Vagina (tissue), 2 donors: ENCODE results near the gene USP12.

Experiments
- POLR2A ChIP-seq, 2 donors: fragments of 450-650 bp; IDR thresholded peaks; one replicate each; pipeline ENCODE4 v1.6.1; 2017; ENCODE audit warnings: antibody characterized with exemption in 2 of 2, mild to moderate bottlenecking in 2 of 2, moderate library complexity in 2 of 2
- TF ChIP-seq, protein P1 (sequence below), 3 experiments: fragments of 450-650 bp in 2 of 3; fragments of 200-600 bp in 1 of 3; sonication (generic) in 1 of 3; IDR thresholded peaks; one replicate each; pipeline ENCODE4 v1.5.1; 2017 to 2019; ENCODE audit warnings: antibody characterized with exemption in 3 of 3, mild to moderate bottlenecking in 2 of 3, moderate library complexity in 2 of 3

DNA sequence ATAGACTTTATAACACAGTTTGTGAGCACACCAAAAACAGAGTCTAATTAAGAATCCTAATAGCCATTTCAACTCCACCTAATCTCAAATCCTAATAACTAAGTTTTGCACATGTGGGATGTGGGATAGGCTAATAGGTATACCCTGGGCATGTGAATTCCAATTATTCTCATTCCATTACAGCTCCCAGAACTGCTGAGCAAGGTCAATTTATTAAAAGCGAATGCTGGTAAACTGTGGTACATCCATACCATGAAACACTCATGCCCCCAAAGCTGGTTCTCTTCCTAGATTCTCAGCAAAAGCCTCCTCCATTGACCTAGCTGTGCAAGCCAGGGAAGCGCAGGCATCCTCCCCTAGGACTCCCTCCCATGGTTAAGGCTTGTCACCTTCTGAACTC lies 113.8 kb downstream of the USP12 start:
- TF ChIP-seq, protein P1, sequence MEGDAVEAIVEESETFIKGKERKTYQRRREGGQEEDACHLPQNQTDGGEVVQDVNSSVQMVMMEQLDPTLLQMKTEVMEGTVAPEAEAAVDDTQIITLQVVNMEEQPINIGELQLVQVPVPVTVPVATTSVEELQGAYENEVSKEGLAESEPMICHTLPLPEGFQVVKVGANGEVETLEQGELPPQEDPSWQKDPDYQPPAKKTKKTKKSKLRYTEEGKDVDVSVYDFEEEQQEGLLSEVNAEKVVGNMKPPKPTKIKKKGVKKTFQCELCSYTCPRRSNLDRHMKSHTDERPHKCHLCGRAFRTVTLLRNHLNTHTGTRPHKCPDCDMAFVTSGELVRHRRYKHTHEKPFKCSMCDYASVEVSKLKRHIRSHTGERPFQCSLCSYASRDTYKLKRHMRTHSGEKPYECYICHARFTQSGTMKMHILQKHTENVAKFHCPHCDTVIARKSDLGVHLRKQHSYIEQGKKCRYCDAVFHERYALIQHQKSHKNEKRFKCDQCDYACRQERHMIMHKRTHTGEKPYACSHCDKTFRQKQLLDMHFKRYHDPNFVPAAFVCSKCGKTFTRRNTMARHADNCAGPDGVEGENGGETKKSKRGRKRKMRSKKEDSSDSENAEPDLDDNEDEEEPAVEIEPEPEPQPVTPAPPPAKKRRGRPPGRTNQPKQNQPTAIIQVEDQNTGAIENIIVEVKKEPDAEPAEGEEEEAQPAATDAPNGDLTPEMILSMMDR (IDR thresholded peaks at IDR 0.05), result no peak
- TF ChIP-seq POLR2A (IDR thresholded peaks at IDR 0.05), result no peak
